Measurements from ENCODE around the gene WDFY3. TPM values are rescaled to one million over a fixed set of nuclear protein-coding genes. Genes with fewer than 3 reads are reported as not detected.
"Not testable (repeated sequence)": the region's sequence is repeated elsewhere in the genome, so short reads cannot be mapped to it uniquely, and the experiment has no call there.

WDFY3 gene
- total RNA-seq, 2 donors from 2014 or later, result 0.38 to 1.3 TPM

GRCh38 chr4:84809946-84810345 is 156.5 kb downstream of the WDFY3 start:
- ATAC-seq (replicated peaks in 1 of 2) (no peak), DNase-seq (no peak)
- Mint-ChIP-seq H3K4me3 (no peak overlapping the region), H3K36me3 (ENCODE audit: insufficient read depth in 2 of 2) (no peaks in the 10 kb centered on the region), H3K9me3 (no peaks in the 10 kb centered on the region), H3K4me1 (ENCODE audit: low read depth) (no peaks in the 10 kb centered on the region), H3K27me3 (ENCODE audit: low read depth) (no peaks in the 10 kb centered on the region), H3K27ac (no peak overlapping the region)

- H3K9me3 Mint-ChIP-seq, result no peaks in the 10 kb centered on the region
- H3K27me3 Mint-ChIP-seq (ENCODE audit: low read depth), result no peaks in the 10 kb centered on the region
- DNase-seq (no peak), ATAC-seq (replicated peaks in 1 of 2) (no peak)
- no peaks in the 10 kb centered on the region for H3K36me3 Mint-ChIP-seq (ENCODE audit: insufficient read depth in 2 of 2)
- H3K27ac Mint-ChIP-seq, result no peak overlapping the region
- H3K4me1 Mint-ChIP-seq (ENCODE audit: low read depth), result no peaks in the 10 kb centered on the region
- H3K4me3 Mint-ChIP-seq, result no peak overlapping the region
Measured at GRCh38 chr4:84808332-84808731, 158.2 kb downstream of the WDFY3 start.

- not testable (repeated sequence) for ATAC-seq (replicated peaks in 1 of 2); H3K27ac Mint-ChIP-seq
Measured at GRCh38 chr4:84806541-84806940, 159.9 kb downstream of the WDFY3 start.

GRCh38 chr4:84804136-84804535 is 162.4 kb downstream of the WDFY3 start:
- Mint-ChIP-seq H3K27ac (no peak overlapping the region), H3K4me1 (ENCODE audit: low read depth) (no peaks in the 10 kb centered on the region)
- no peak for ATAC-seq (replicated peaks in 1 of 2)

More at GRCh38 chr4:84806541-84806940, 159.9 kb downstream of the WDFY3 start:
- not testable (repeated sequence) for DNase-seq; H3K9me3 Mint-ChIP-seq; H3K4me3 Mint-ChIP-seq; H3K27me3 Mint-ChIP-seq (ENCODE audit: low read depth); H3K4me1 Mint-ChIP-seq (ENCODE audit: low read depth); H3K36me3 Mint-ChIP-seq (ENCODE audit: insufficient read depth in 2 of 2)

GRCh38 chr4:84803720-84804119 is 162.8 kb downstream of the WDFY3 start:
- Mint-ChIP-seq H3K27ac (no peak overlapping the region), H3K4me1 (ENCODE audit: low read depth) (no peaks in the 10 kb centered on the region), H3K27me3 (ENCODE audit: low read depth) (no peaks in the 10 kb centered on the region), H3K4me3 (no peak overlapping the region), H3K36me3 (ENCODE audit: insufficient read depth in 2 of 2) (no peaks in the 10 kb centered on the region), H3K9me3 (no peaks in the 10 kb centered on the region)
- DNase-seq, result no peak
- no peak for ATAC-seq (replicated peaks in 1 of 2)

More at GRCh38 chr4:84804136-84804535, 162.4 kb downstream of the WDFY3 start:
- DNase-seq, result no peak
- no peaks in the 10 kb centered on the region for H3K9me3 Mint-ChIP-seq
- H3K4me3 Mint-ChIP-seq, result no peak overlapping the region
- H3K27me3 Mint-ChIP-seq (ENCODE audit: low read depth), result no peaks in the 10 kb centered on the region
- no peaks in the 10 kb centered on the region for H3K36me3 Mint-ChIP-seq (ENCODE audit: insufficient read depth in 2 of 2)

- no peaks in the 10 kb centered on the region for H3K27me3 Mint-ChIP-seq (ENCODE audit: low read depth)
- no peaks in the 10 kb centered on the region for H3K36me3 Mint-ChIP-seq (ENCODE audit: insufficient read depth in 2 of 2)
- DNase-seq, result no peak
- no peaks in the 10 kb centered on the region for H3K4me1 Mint-ChIP-seq (ENCODE audit: low read depth)
- H3K27ac Mint-ChIP-seq, result no peak overlapping the region
- ATAC-seq (replicated peaks in 1 of 2), result no peak
- H3K9me3 Mint-ChIP-seq, result no peaks in the 10 kb centered on the region
- no peak overlapping the region for H3K4me3 Mint-ChIP-seq
Measured at GRCh38 chr4:84803116-84803515, 163.4 kb downstream of the WDFY3 start.

GRCh38 chr4:84800256-84800655 is 166.2 kb downstream of the WDFY3 start:
- H3K36me3 Mint-ChIP-seq (ENCODE audit: insufficient read depth in 2 of 2), result no peaks in the 10 kb centered on the region
- H3K4me1 Mint-ChIP-seq (ENCODE audit: low read depth), result no peaks in the 10 kb centered on the region
- no peak overlapping the region for H3K4me3 Mint-ChIP-seq
- H3K9me3 Mint-ChIP-seq, result no peaks in the 10 kb centered on the region
- H3K27ac Mint-ChIP-seq, result no peak overlapping the region
- ATAC-seq (replicated peaks in 1 of 2) (no peak), DNase-seq (no peak)
- no peaks in the 10 kb centered on the region for H3K27me3 Mint-ChIP-seq (ENCODE audit: low read depth)

GRCh38 chr4:84799318-84799717 is 167.2 kb downstream of the WDFY3 start:
- no peak for DNase-seq
- H3K9me3 Mint-ChIP-seq, result no peaks in the 10 kb centered on the region
- H3K36me3 Mint-ChIP-seq (ENCODE audit: insufficient read depth in 2 of 2), result no peaks in the 10 kb centered on the region
- H3K4me3 Mint-ChIP-seq, result no peak overlapping the region
- no peaks in the 10 kb centered on the region for H3K27me3 Mint-ChIP-seq (ENCODE audit: low read depth)
- ATAC-seq (replicated peaks in 1 of 2), result no peak
- no peaks in the 10 kb centered on the region for H3K4me1 Mint-ChIP-seq (ENCODE audit: low read depth)
- no peak overlapping the region for H3K27ac Mint-ChIP-seq

- no peak for DNase-seq
- Mint-ChIP-seq H3K9me3 (no peaks in the 10 kb centered on the region), H3K4me3 (no peak overlapping the region), H3K36me3 (ENCODE audit: insufficient read depth in 2 of 2) (no peaks in the 10 kb centered on the region), H3K27ac (no peak overlapping the region), H3K27me3 (ENCODE audit: low read depth) (no peaks in the 10 kb centered on the region), H3K4me1 (ENCODE audit: low read depth) (no peaks in the 10 kb centered on the region)
- no peak for ATAC-seq (replicated peaks in 1 of 2)
Measured at GRCh38 chr4:84796394-84796793, 170.1 kb downstream of the WDFY3 start.

GRCh38 chr4:84792366-84793301 is 173.9 kb downstream of the WDFY3 start:
- no peaks in the 10 kb centered on the region for H3K4me1 Mint-ChIP-seq (ENCODE audit: low read depth)
- no peaks in the 10 kb centered on the region for H3K9me3 Mint-ChIP-seq
- DNase-seq (no peak), ATAC-seq (replicated peaks in 1 of 2) (no peak)
- no peak overlapping the region for H3K4me3 Mint-ChIP-seq
- no peaks in the 10 kb centered on the region for H3K36me3 Mint-ChIP-seq (ENCODE audit: insufficient read depth in 2 of 2)
- no peaks in the 10 kb centered on the region for H3K27me3 Mint-ChIP-seq (ENCODE audit: low read depth)
- H3K27ac Mint-ChIP-seq, result no peak overlapping the region

GRCh38 chr4:84790769-84791565 is 175.5 kb downstream of the WDFY3 start:
- no peaks in the 10 kb centered on the region for H3K4me1 Mint-ChIP-seq (ENCODE audit: low read depth)
- no peak for ATAC-seq (replicated peaks in 1 of 2)
- H3K4me3 Mint-ChIP-seq, result no peak overlapping the region
- no peaks in the 10 kb centered on the region for H3K27me3 Mint-ChIP-seq (ENCODE audit: low read depth)
- H3K36me3 Mint-ChIP-seq (ENCODE audit: insufficient read depth in 2 of 2), result no peaks in the 10 kb centered on the region
- no peak for DNase-seq
- no peak overlapping the region for H3K27ac Mint-ChIP-seq
- no peaks in the 10 kb centered on the region for H3K9me3 Mint-ChIP-seq

GRCh38 chr4:84786478-84786877 is 180.0 kb downstream of the WDFY3 start:
- Mint-ChIP-seq H3K9me3 (no peaks in the 10 kb centered on the region), H3K27ac (no peak overlapping the region), H3K4me1 (ENCODE audit: low read depth) (no peaks in the 10 kb centered on the region), H3K27me3 (ENCODE audit: low read depth) (no peaks in the 10 kb centered on the region), H3K36me3 (ENCODE audit: insufficient read depth in 2 of 2) (no peaks in the 10 kb centered on the region), H3K4me3 (no peak overlapping the region)
- no peak for ATAC-seq (replicated peaks in 1 of 2)
- DNase-seq, result no peak

- Mint-ChIP-seq H3K4me1 (ENCODE audit: low read depth) (no peaks in the 10 kb centered on the region), H3K4me3 (no peak overlapping the region), H3K27ac (no peak overlapping the region), H3K36me3 (ENCODE audit: insufficient read depth in 2 of 2) (no peaks in the 10 kb centered on the region), H3K9me3 (no peaks in the 10 kb centered on the region), H3K27me3 (ENCODE audit: low read depth) (no peaks in the 10 kb centered on the region)
- ATAC-seq (replicated peaks in 1 of 2), result no peak
- no peak for DNase-seq
Measured at GRCh38 chr4:84782517-84782916, 184.0 kb downstream of the WDFY3 start.

Data from activated T-cell treated with anti-CD3 and anti-CD28 coated beads, Interleukin-2, amount 50 U/mL, for 72 hours (primary cell).